Cardiac septum (tissue), 1 donor: ENCODE data around the gene SPIC. TPM values are rescaled to one million over a fixed set of nuclear protein-coding genes. Genes with fewer than 3 reads are reported as not detected.

ENCODE experiments used
- DNase-seq: peaks from one replicate; pipeline ENCODE4 v3.0.0-alpha.2; 2020; ENCODE audit warnings: low spot score
- intact Hi-C: fragments of 100-400 bp; cut with DNase I; formaldehyde crosslinking; loops from one replicate; pipeline ENCODE4 v1.14.0; 2022
- total RNA-seq: library from RNA; stranded (reverse); fragmentation: NEBNext Ultra II Directional; extraction: Animal tissue kit (Norgen Biotek cat#: 25700); gene quantifications from one replicate; pipeline ENCODE4 v1.2.1, GENCODE V29; 2021
- donor health status: DM: no; HTN: no; CAD: no.

The SPIC gene
- total RNA-seq, 1 donor from 2014 or later: not detected

GRCh38 chr12:101501410-101501995, 26.4 kb downstream of the SPIC start:
- DNase-seq: no peak
- intact Hi-C loops: no loop called here

GRCh38 chr12:101521136-101521535, 46.0 kb downstream of the SPIC start:
- intact Hi-C loops: no loop called here
- DNase-seq: no peak

- DNase-seq: no peak
- intact Hi-C loops: no loop called here
Observed at GRCh38 chr12:101527682-101528081, 52.5 kb downstream of the SPIC start.

GRCh38 chr12:101536069-101536674, 61.0 kb downstream of the SPIC start:
- no peak for DNase-seq
- intact Hi-C loops: no loop called here

Other genes with a start within 250 kb of the SPIC start
- gene UTP20, start 195.2 kb upstream of the SPIC start, total RNA-seq: 7.6 TPM
- gene ARL1, start 67.6 kb upstream of the SPIC start, total RNA-seq: 92.6 TPM
- gene MYBPC1, start 119.6 kb downstream of the SPIC start, total RNA-seq: 3.1 TPM
- 86.1 TPM for gene CHPT1, start 222.3 kb downstream of the SPIC start, total RNA-seq